K562 (cell line): Measurements from ENCODE around the gene TCEANC2. TPM values are rescaled to one million over a fixed set of nuclear protein-coding genes. Genes with fewer than 3 reads are reported as not detected.

Source experiments
- ATAC-seq: fragments of 200-7000 bp; cut with Tn5 transposase; 3 replicates; pipeline ENCODE4 v1.9.1; 2020; ENCODE audit warnings: moderate library complexity
- BruUV-seq: library from RNA; stranded (reverse); fragments of 400-500 nt; replicated peaks from 2 replicates; lab custom pipeline; 2021; lab: Mats Ljungman, UMichigan
- CTCF ChIA-PET: fragments of 300-600 bp; formaldehyde crosslinking; extraction: SDS; loops from one replicate; lab custom pipeline; 2021; ENCODE audit warnings: low intra/inter-chr PET ratio; lab: Yijun Ruan, JAX
- POLR2A ChIA-PET: fragments of 300-600, 350-650 bp; sonication (Branson Sonifier 250); formaldehyde crosslinking; extraction: SDS; loops from one replicate; lab custom pipeline; 2021; ENCODE audit warnings: antibody characterized with exemption, inconsistent platforms; lab: Yijun Ruan, JAX
- DNase-seq, 4 experiments: peaks; one replicate each; pipeline versions ENCODE4 v3.0.0 to v3.0.0-alpha.2; 2011 to 2018; ENCODE audit warnings: low spot score in 3 of 4, mixed read lengths in 3 of 4; ENCODE audit errors: extremely low read depth in 1 of 4
- FAIRE-seq: peaks from 2 replicates; lab custom pipeline; 2011; peaks lifted over from hg19 to GRCh38; lab: Jason Lieb, UNC
- H2AFZ ChIP-seq: 2 replicates; pipeline ENCODE4 v1.6.0; 2011; ENCODE audit warnings: low read depth, low read length, control low read depth, inconsistent platforms
- H3K27ac ChIP-seq: fragments of 200-600 bp; 3 replicates; pipeline ENCODE4 v1.8.0; 2011; ENCODE audit warnings: low read depth, mild to moderate bottlenecking, control low read depth, inconsistent platforms, low read length, moderate library complexity, mixed read lengths; ENCODE audit errors: extremely low read depth
- H3K27me3 ChIP-seq, 2 experiments: fragments of 300-600 bp in 1 of 2; 2 replicates in 1 of 2; 3 replicates in 1 of 2; pipeline versions ENCODE4 v1.6.0 to v1.8.0; 2011; ENCODE audit warnings: inconsistent platforms in 2 of 2, low read length in 2 of 2, mild to moderate bottlenecking in 1 of 2, mixed read lengths in 1 of 2, moderate library complexity in 1 of 2; ENCODE audit not compliant: control insufficient read depth in 2 of 2, insufficient read depth in 2 of 2
- H3K36me3 ChIP-seq: fragments of 300-600 bp; 3 replicates; pipeline ENCODE4 v1.8.0; 2011; ENCODE audit warnings: mild to moderate bottlenecking, low read length, inconsistent platforms; ENCODE audit not compliant: control insufficient read depth, insufficient read depth
- H3K4me1 ChIP-seq, 2 experiments: fragments of 200-600 bp in 1 of 2; replicated peaks in 1 of 2; 2 replicates in 1 of 2; 3 replicates in 1 of 2; pipeline versions ENCODE4 v1.5.1 to v1.8.0; 2011; ENCODE audit warnings: inconsistent platforms in 2 of 2, low read length in 2 of 2, mild to moderate bottlenecking in 1 of 2, mixed read lengths in 1 of 2, moderate library complexity in 1 of 2; ENCODE audit not compliant: control insufficient read depth in 2 of 2, insufficient read depth in 2 of 2
- H3K4me2 ChIP-seq: 2 replicates; pipeline ENCODE4 v1.6.1; 2011; ENCODE audit warnings: low read length, control low read depth, inconsistent platforms, mixed read lengths; ENCODE audit not compliant: insufficient read depth
- H3K4me3 ChIP-seq: fragments of 200-600 bp; sonication (generic), shearing (Covaris generic); 2 replicates; pipeline ENCODE4 v1.5.1; 2016; ENCODE audit warnings: control low read depth, inconsistent platforms
- H3K79me2 ChIP-seq: fragments of 200-600 bp; 3 replicates; pipeline ENCODE4 v1.8.0; 2011; ENCODE audit warnings: low read length, inconsistent platforms; ENCODE audit not compliant: control insufficient read depth, insufficient read depth
- H3K9ac ChIP-seq, 2 experiments: 2 replicates each; pipeline versions ENCODE4 v1.6.0 to v1.6.1; 2011; ENCODE audit warnings: low read depth in 2 of 2, low read length in 2 of 2, control low read depth in 1 of 2, inconsistent platforms in 1 of 2, mild to moderate bottlenecking in 1 of 2, mixed read lengths in 1 of 2; ENCODE audit not compliant: insufficient read depth in 1 of 2
- H3K9me1 ChIP-seq: one replicate; pipeline ENCODE4 v1.6.0; 2011; ENCODE audit warnings: inconsistent platforms, mild to moderate bottlenecking, low read length, moderate library complexity; ENCODE audit not compliant: control insufficient read depth, insufficient read depth
- H3K9me3 ChIP-seq: replicated peaks from 2 replicates; pipeline ENCODE4 v1.5.1; 2011; ENCODE audit warnings: low read depth, low read length, inconsistent platforms; ENCODE audit not compliant: control insufficient read depth, insufficient read depth
- H4K20me1 ChIP-seq: replicated peaks from 2 replicates; pipeline ENCODE4 v1.6.1; 2011; ENCODE audit warnings: low read length, inconsistent platforms, mixed read lengths; ENCODE audit not compliant: control insufficient read depth, insufficient read depth
- RERE ChIP-seq: sonication (generic); formaldehyde crosslinking; IDR thresholded peaks from 2 replicates; pipeline ENCODE4 v1.8.0; 2023; ENCODE audit warnings: missing genetic modification reagents, mild to moderate bottlenecking, borderline replicate concordance
- WGBS: fragments of 100-300 bp; shearing (Covaris generic); methylation state at CpG from one replicate; pipeline ENCODE4 v1.1.6; 2016; ENCODE audit warnings: low coverage, mixed read lengths; ENCODE audit not compliant: insufficient coverage; ENCODE audit errors: missing lambda C conversion rate; 5-methylcytosine and 5-hydroxymethylcytosine counted together
- in situ Hi-C: fragments of 300-500 bp; cut with MboI; formaldehyde crosslinking; loops from 4 replicates; pipeline ENCODE4 v1.15.0; 2018; ENCODE audit warnings: inconsistent platforms, mixed read lengths
- intact Hi-C: fragments of 100-400 bp; cut with micrococcal nuclease; formaldehyde crosslinking; loops from 2 replicates; pipeline ENCODE4 v1.14.2; 2022
- polyA plus RNA-seq, 8 experiments: library from polyadenylated mRNA; depleted of rRNA in 4 of 8; stranded (reverse) in 5 of 8; unstranded in 3 of 8; fragments of >200 nt; fragmentation: Nextera tagmentation in 2 of 8; fragmentation: Illumina TruSeq in 1 of 8; extraction: Ambion mirVana in 2 of 8; extraction: Trizol in 1 of 8; gene quantifications; 2 replicates each; pipeline versions ENCODE4 v1.2.1 to v1.2.3, GENCODE V29; 2011 to 2014; ENCODE audit warnings: inconsistent platforms in 1 of 8, missing spikeins in 1 of 8
- total RNA-seq, 7 experiments: library from RNA; depleted of rRNA in 6 of 7; stranded (reverse); fragments of >200 nt in 6 of 7; fragmentation: Illumina TruSeq in 2 of 7; extraction: Trizol in 2 of 7; gene quantifications; 2 replicates each; pipeline versions ENCODE4 v1.2.1 to v1.2.3, GENCODE V29; 2011 to 2021; ENCODE audit warnings: low replicate concordance in 1 of 7

Gene TCEANC2
- total and polyA plus RNA-seq, 9 of the 15 experiments (the other 6 are each of a cell fraction or from before 2014, with no cell fraction given) = 3.3 to 10.2 (median 7.0) TPM

GRCh38 chr1:54136269-54136896 lies 83.0 kb downstream of the TCEANC2 start:
- H3K27ac ChIP-seq = no peak overlapping the region
- no peak for TF ChIP-seq RERE (CRISPR knock-in tag)
- H3K4me2 ChIP-seq = no peak overlapping the region
- no peak overlapping the region for H3K4me3 ChIP-seq
- peaks cover 6 to 16% of the 10 kb centered on the region in 2 experiments; a peak in 4 of 5 replicates for H3K4me1 ChIP-seq
- H2AFZ ChIP-seq = no peak overlapping the region
- ChIA-PET POLR2A (interaction anchor here (0.6 to 3.1 kb wide), 9 partner anchors 11 to 530 kb away, joined by 3 to 11 read pairs (median 4); partner anchors contain the start of genes CYB5RL and MRPL37), CTCF (no interaction called here)
- H3K9me1 ChIP-seq = no peaks in the 10 kb centered on the region
- no peaks in the 10 kb centered on the region for H3K79me2 ChIP-seq
- intact Hi-C loops (no loop called here), in situ Hi-C loops (no loop called here)
- H4K20me1 ChIP-seq = peaks cover 5% of the 10 kb centered on the region; the same call in 1 of the 2 replicates
- no peaks in the 10 kb centered on the region for H3K36me3 ChIP-seq
- no TSS peak for BruUV-seq
- 48% methylated on average over 17 of the region's 17 CpGs for WGBS
- H3K9ac ChIP-seq = peak overlapping the region in 1 of 2 experiments; percentile 14; a peak in 1 of 4 replicates
- no peaks in the 10 kb centered on the region for H3K9me3 ChIP-seq
- no peak for ATAC-seq
- FAIRE-seq = no peak
- peaks cover 16 to 25% of the 10 kb centered on the region in 2 experiments; a peak in 4 of 5 replicates for H3K27me3 ChIP-seq
- no peak for DNase-seq
